ENCODE measurements around the gene ERGIC3. TPM values are rescaled to one million over a fixed set of nuclear protein-coding genes. Genes with fewer than 3 reads are reported as not detected.
A peak's percentile ranks its signal among the peaks of the same experiment; 100 is the strongest.

Gene ERGIC3
- total and polyA plus RNA-seq, 2 donors (not counting 1 experiment from before 2014, with no cell fraction given) = 191 to 254 TPM

DNA sequence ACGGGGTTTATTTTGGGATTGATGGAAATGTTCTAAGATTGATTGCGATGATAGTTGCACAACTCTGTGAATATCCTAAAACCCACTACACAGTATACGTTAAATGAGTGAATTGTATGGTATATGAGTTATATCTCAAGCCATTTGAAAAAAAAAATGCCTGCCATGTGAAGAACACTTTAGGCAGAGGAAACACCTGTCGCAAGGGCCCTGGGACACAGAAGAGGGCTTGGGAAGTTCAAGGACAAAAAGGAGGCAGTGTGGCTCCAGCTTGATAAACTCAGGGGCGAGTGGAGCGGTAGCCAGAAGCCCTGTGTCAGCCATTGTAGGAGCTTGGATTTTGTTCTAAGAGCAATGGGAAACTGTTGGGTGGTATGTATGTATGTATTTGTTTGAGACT, 49.5 kb upstream of the ERGIC3 start:
- no peaks in the 10 kb centered on the region for H3K9me3 ChIP-seq (ENCODE audit: control extremely low read depth in 1 of 3, control insufficient read depth in 2 of 3, insufficient read depth in 1 of 3, low read length in 2 of 3)
- peak overlapping the region; percentile 75 for H3K27ac Mint-ChIP-seq
- H3K4me3 Mint-ChIP-seq = peak overlapping the region; percentile 98
- peaks cover 11% of the 10 kb centered on the region for H4K20me1 ChIP-seq (ENCODE audit: control insufficient read depth, insufficient read depth, low read length, poor library complexity, severe bottlenecking)
- no peak for DNase-seq
- no peak for TF ChIP-seq EZH2 (IDR thresholded peaks at IDR 0.05; ENCODE audit: borderline replicate concordance, insufficient read depth, low read depth, low read length, poor library complexity, severe bottlenecking)
- TF ChIP-seq, protein P1, sequence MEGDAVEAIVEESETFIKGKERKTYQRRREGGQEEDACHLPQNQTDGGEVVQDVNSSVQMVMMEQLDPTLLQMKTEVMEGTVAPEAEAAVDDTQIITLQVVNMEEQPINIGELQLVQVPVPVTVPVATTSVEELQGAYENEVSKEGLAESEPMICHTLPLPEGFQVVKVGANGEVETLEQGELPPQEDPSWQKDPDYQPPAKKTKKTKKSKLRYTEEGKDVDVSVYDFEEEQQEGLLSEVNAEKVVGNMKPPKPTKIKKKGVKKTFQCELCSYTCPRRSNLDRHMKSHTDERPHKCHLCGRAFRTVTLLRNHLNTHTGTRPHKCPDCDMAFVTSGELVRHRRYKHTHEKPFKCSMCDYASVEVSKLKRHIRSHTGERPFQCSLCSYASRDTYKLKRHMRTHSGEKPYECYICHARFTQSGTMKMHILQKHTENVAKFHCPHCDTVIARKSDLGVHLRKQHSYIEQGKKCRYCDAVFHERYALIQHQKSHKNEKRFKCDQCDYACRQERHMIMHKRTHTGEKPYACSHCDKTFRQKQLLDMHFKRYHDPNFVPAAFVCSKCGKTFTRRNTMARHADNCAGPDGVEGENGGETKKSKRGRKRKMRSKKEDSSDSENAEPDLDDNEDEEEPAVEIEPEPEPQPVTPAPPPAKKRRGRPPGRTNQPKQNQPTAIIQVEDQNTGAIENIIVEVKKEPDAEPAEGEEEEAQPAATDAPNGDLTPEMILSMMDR (IDR thresholded peaks at IDR 0.05) = no peak
- H3K36me3 ChIP-seq (replicated peaks in 1 of 2; ENCODE audit: control extremely low read depth in 1 of 2, control insufficient read depth in 1 of 2, extremely low read depth in 1 of 2, insufficient read depth in 2 of 2, low read length in 1 of 2) = peaks cover 3 to 50% of the 10 kb centered on the region in 2 experiments
- no peak for ATAC-seq (ENCODE audit: low read depth)
- ChIA-PET POLR2A (interaction anchor here (0.8 to 2.0 kb wide), 2 partner anchors 10 to 214 kb away, joined by 6 to 7 read pairs; no protein-coding TSS in a partner anchor), CTCF (interaction anchor here (2.9 kb wide), 1 partner anchor 29 kb away, joined by 16 read pairs; no protein-coding TSS in a partner anchor)
- no peak overlapping the region for H2AFZ ChIP-seq (ENCODE audit: insufficient read depth, low read depth, low read length, poor library complexity, severe bottlenecking)
- H3K9me3 Mint-ChIP-seq (ENCODE audit: insufficient read depth) = no peaks in the 10 kb centered on the region
- WGBS (ENCODE audit: insufficient coverage) = 100% methylated on average over 3 of the region's 6 CpGs
- intact Hi-C loops (cut with micrococcal nuclease) = loop anchor here (5.0 kb wide), 1 partner anchor 125 kb away; the partner anchor contains the start of gene SPAG4
- peak overlapping the region in 1 of 5 experiments; percentile 85 for H3K4me3 ChIP-seq (ENCODE audit: control extremely low read depth in 1 of 5, extremely low read depth in 1 of 5, insufficient read depth in 1 of 5, low read depth in 2 of 5, low read length in 4 of 5)
- peak overlapping the region; percentile 91 for H3K4me2 ChIP-seq (replicated peaks; ENCODE audit: low read depth, low read length, poor library complexity, severe bottlenecking)
- H3K4me1 Mint-ChIP-seq = peaks cover 49% of the 10 kb centered on the region
- peak overlapping the region in 1 of 2 donors; percentile 5 for H3K27ac ChIP-seq (ENCODE audit: low read length in 2 of 2)
- no peaks in the 10 kb centered on the region for H3K27me3 ChIP-seq (replicated peaks in 1 of 4; ENCODE audit: control extremely low read depth in 1 of 4, control insufficient read depth in 3 of 4, insufficient read depth in 4 of 4, low read length in 3 of 4)
- H3K9ac ChIP-seq (ENCODE audit: low read length) = peak overlapping the region; percentile 92
- peaks cover 34 to 51% of the 10 kb centered on the region in 2 donors for H3K4me1 ChIP-seq (ENCODE audit: control insufficient read depth in 2 of 2, insufficient read depth in 2 of 2, low read length in 2 of 2)
- peaks cover 80% of the 10 kb centered on the region for H3K79me2 ChIP-seq (ENCODE audit: control insufficient read depth, insufficient read depth, low read length)
- no peaks in the 10 kb centered on the region for H3K27me3 Mint-ChIP-seq

DNA sequence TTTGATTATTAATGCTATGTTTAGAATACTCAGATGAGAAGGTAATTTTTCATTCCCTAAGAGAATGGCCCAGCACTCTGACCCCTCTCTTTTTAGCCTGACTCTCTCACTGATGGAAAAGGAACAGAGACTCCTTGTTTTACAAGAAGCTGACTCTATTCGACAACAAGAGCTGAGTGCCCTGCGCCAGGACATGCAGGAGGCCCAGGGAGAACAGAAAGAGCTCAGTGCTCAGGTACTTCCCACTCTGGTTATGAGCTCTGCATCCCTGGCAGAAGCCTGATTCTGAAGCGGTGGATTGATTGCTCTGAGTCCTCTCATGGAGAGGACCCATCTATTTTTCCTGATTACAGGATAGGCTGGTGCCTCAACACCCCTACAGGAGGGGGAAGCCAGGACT, 45.4 kb upstream of the ERGIC3 start:
- ChIA-PET CTCF (interaction anchor here (0.5 to 1.9 kb wide), 3 partner anchors 15 to 33 kb away, joined by 3 to 8 read pairs (median 6); no protein-coding TSS in a partner anchor), POLR2A (no interaction called here)
- no peak overlapping the region for H3K27ac Mint-ChIP-seq
- no peaks in the 10 kb centered on the region for H3K9me3 Mint-ChIP-seq (ENCODE audit: insufficient read depth)
- intact Hi-C loops (cut with micrococcal nuclease) = no loop called here
- peaks cover 13 to 79% of the 10 kb centered on the region in 2 experiments for H3K36me3 ChIP-seq (replicated peaks in 1 of 2; ENCODE audit: control extremely low read depth in 1 of 2, control insufficient read depth in 1 of 2, extremely low read depth in 1 of 2, insufficient read depth in 2 of 2, low read length in 1 of 2)
- no peak overlapping the region for H3K4me3 ChIP-seq (ENCODE audit: control extremely low read depth in 1 of 5, extremely low read depth in 1 of 5, insufficient read depth in 1 of 5, low read depth in 2 of 5, low read length in 4 of 5)
- H3K79me2 ChIP-seq (ENCODE audit: control insufficient read depth, insufficient read depth, low read length) = peaks cover 43% of the 10 kb centered on the region
- no peak for TF ChIP-seq EZH2 (IDR thresholded peaks at IDR 0.05; ENCODE audit: borderline replicate concordance, insufficient read depth, low read depth, low read length, poor library complexity, severe bottlenecking)
- no peaks in the 10 kb centered on the region for H3K27me3 Mint-ChIP-seq
- H3K4me1 ChIP-seq (ENCODE audit: control insufficient read depth in 2 of 2, insufficient read depth in 2 of 2, low read length in 2 of 2) = peaks cover 14 to 20% of the 10 kb centered on the region in 2 donors
- no peak overlapping the region for H3K4me3 Mint-ChIP-seq
- WGBS (ENCODE audit: insufficient coverage) = 100% methylated on average over 3 of the region's 3 CpGs
- no peaks in the 10 kb centered on the region for H3K9me3 ChIP-seq (ENCODE audit: control extremely low read depth in 1 of 3, control insufficient read depth in 2 of 3, insufficient read depth in 1 of 3, low read length in 2 of 3)
- H2AFZ ChIP-seq (ENCODE audit: insufficient read depth, low read depth, low read length, poor library complexity, severe bottlenecking) = no peak overlapping the region
- H3K27me3 ChIP-seq (replicated peaks in 1 of 4; ENCODE audit: control extremely low read depth in 1 of 4, control insufficient read depth in 3 of 4, insufficient read depth in 4 of 4, low read length in 3 of 4) = no peaks in the 10 kb centered on the region
- H3K27ac ChIP-seq (ENCODE audit: low read length in 2 of 2) = no peak overlapping the region
- H3K4me2 ChIP-seq (replicated peaks; ENCODE audit: low read depth, low read length, poor library complexity, severe bottlenecking) = no peak overlapping the region
- peaks cover 20% of the 10 kb centered on the region for H3K4me1 Mint-ChIP-seq
- no peak overlapping the region for H3K9ac ChIP-seq (ENCODE audit: low read length)
- DNase-seq = no peak
- peaks cover 11% of the 10 kb centered on the region for H4K20me1 ChIP-seq (ENCODE audit: control insufficient read depth, insufficient read depth, low read length, poor library complexity, severe bottlenecking)
- ATAC-seq (ENCODE audit: low read depth) = no peak
